ENCODE measurements around the gene EMX1. TPM values are rescaled to one million over a fixed set of nuclear protein-coding genes. Genes with fewer than 3 reads are reported as not detected.

The EMX1 gene
- total and polyA plus RNA-seq, 2 of the 13 experiments (the other 11 are each of a cell fraction or from before 2014, with no cell fraction given): 0.62 to 4.9 TPM

GRCh38 chr2:72952961-72953360 lies 35.6 kb downstream of the EMX1 start:
- ATAC-seq (no peak), FAIRE-seq (no peak), DNase-seq (ENCODE audit: low spot score) (no peak)
- Histone ChIP-seq H4K20me1 (ENCODE audit: insufficient read depth, low read length) (no peaks in the 10 kb centered on the region), H3K9ac (ENCODE audit: insufficient read depth, low read depth, low read length) (no peak overlapping the region), H3K4me1 (ENCODE audit: insufficient read depth, low read length) (no peaks in the 10 kb centered on the region), H3K79me2 (ENCODE audit: insufficient read depth, low read length) (no peaks in the 10 kb centered on the region), H3K27ac (ENCODE audit: extremely low read length, insufficient read depth, low read length) (no peak overlapping the region), H2AFZ (ENCODE audit: low read length) (no peak overlapping the region), H3K4me2 (ENCODE audit: low read depth, low read length) (no peak overlapping the region), H3K36me3 (replicated peaks in 1 of 2; ENCODE audit: control insufficient read depth in 1 of 2, insufficient read depth in 2 of 2, low read length in 2 of 2) (peaks cover 1 to 3% of the 10 kb centered on the region in 2 experiments; a peak in 1 of 5 replicates), H3K27me3 (ENCODE audit: control insufficient read depth in 1 of 2, insufficient read depth in 2 of 2, low read length in 2 of 2) (no peaks in the 10 kb centered on the region), H3K4me3 (replicated peaks in 1 of 3; ENCODE audit: insufficient read depth in 1 of 3, low read depth in 2 of 3, low read length in 3 of 3) (no peak overlapping the region), H3K9me3 (ENCODE audit: low read length) (no peaks in the 10 kb centered on the region)
- 95% methylated on average over 14 of the region's 14 CpGs for WGBS (ENCODE audit: low lambda C conversion rate)
- in situ Hi-C loops (cut with HindIII; ENCODE audit: extremely low pct_ligation_motif_present, low pct_unique_long_range_greater_than_20kb) (no loop called here), intact Hi-C loops (cut with micrococcal nuclease; ENCODE audit: unreplicated experiment) (no loop called here)
- TF ChIP-seq PLRG1 (conservative IDR thresholded peaks at IDR 0.05) (no peak), SMAD9 (CRISPR knock-in tag; IDR thresholded peaks at IDR 0.05) (no peak), BRF2 (CRISPR knock-in tag; IDR thresholded peaks at IDR 0.05) (no peak), SP140L (CRISPR knock-in tag; IDR thresholded peaks at IDR 0.05; ENCODE audit: borderline replicate concordance) (no peak), ZFP1 (CRISPR knock-in tag; IDR thresholded peaks at IDR 0.05) (no peak), KDM5B (CRISPR knock-in tag; IDR thresholded peaks at IDR 0.05; ENCODE audit: borderline replicate concordance) (no peak)
- TF ChIP-seq, protein P1, sequence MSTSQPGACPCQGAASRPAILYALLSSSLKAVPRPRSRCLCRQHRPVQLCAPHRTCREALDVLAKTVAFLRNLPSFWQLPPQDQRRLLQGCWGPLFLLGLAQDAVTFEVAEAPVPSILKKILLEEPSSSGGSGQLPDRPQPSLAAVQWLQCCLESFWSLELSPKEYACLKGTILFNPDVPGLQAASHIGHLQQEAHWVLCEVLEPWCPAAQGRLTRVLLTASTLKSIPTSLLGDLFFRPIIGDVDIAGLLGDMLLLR (CRISPR knock-in tag; IDR thresholded peaks at IDR 0.05): no peak
- ChIA-PET POLR2A (no interaction called here), CTCF (ENCODE audit: low intra/inter-chr PET ratio, low total read pairs) (no interaction called here)
- no TSS peak for BruUV-seq (replicated peaks)

DNA sequence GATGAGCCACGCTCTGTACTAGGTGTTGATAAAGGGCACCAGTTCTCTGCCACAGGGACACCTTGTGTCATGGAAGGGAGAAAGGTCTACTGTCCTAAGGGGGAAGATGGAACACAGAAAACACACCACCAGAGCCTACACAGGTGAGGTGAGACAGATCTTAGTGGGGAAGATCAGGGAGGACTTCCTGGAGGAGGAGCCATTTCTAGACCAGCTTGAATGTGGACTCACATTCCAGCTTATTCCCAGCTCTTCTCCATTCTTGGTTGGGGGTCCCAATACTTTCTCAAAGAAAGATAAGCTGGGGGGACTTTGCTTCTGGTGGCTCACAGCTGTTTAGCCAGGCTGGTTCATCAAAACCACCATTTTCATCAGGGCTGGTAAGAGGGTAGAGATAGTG lies 36.2 kb downstream of the EMX1 start:
- Histone ChIP-seq H3K27me3 (ENCODE audit: control insufficient read depth in 1 of 2, insufficient read depth in 2 of 2, low read length in 2 of 2) (no peaks in the 10 kb centered on the region), H3K4me3 (replicated peaks in 1 of 3; ENCODE audit: insufficient read depth in 1 of 3, low read depth in 2 of 3, low read length in 3 of 3) (no peak overlapping the region), H3K79me2 (ENCODE audit: insufficient read depth, low read length) (no peaks in the 10 kb centered on the region), H2AFZ (ENCODE audit: low read length) (no peak overlapping the region), H3K27ac (ENCODE audit: extremely low read length, insufficient read depth, low read length) (no peak overlapping the region), H3K36me3 (replicated peaks in 1 of 2; ENCODE audit: control insufficient read depth in 1 of 2, insufficient read depth in 2 of 2, low read length in 2 of 2) (peaks cover 1 to 3% of the 10 kb centered on the region in 2 experiments; a peak in 1 of 5 replicates), H3K4me2 (ENCODE audit: low read depth, low read length) (no peak overlapping the region), H3K9ac (ENCODE audit: insufficient read depth, low read depth, low read length) (no peak overlapping the region), H3K4me1 (ENCODE audit: insufficient read depth, low read length) (no peaks in the 10 kb centered on the region), H4K20me1 (ENCODE audit: insufficient read depth, low read length) (no peaks in the 10 kb centered on the region), H3K9me3 (ENCODE audit: low read length) (no peaks in the 10 kb centered on the region)
- FAIRE-seq (no peak), DNase-seq (ENCODE audit: low spot score) (no peak), ATAC-seq (no peak)
- ChIA-PET CTCF (ENCODE audit: low intra/inter-chr PET ratio, low total read pairs) (no interaction called here), POLR2A (no interaction called here)
- in situ Hi-C loops (cut with HindIII; ENCODE audit: extremely low pct_ligation_motif_present, low pct_unique_long_range_greater_than_20kb): no loop called here
- TF ChIP-seq RAD21 (CRISPR knock-in tag; IDR thresholded peaks at IDR 0.05) (no peak), ZFP36 (IDR thresholded peaks at IDR 0.05; ENCODE audit: borderline replicate concordance, low read depth, low read length, partially characterized antibody) (peak; percentile 72)
- no TSS peak for BruUV-seq (replicated peaks)
- intact Hi-C loops (cut with micrococcal nuclease; ENCODE audit: unreplicated experiment): no loop called here
- WGBS (ENCODE audit: low lambda C conversion rate): 100% methylated on average over 1 of the region's 1 CpG

All from HepG2 (cell line).